VCaP (cell line): ENCODE data around the gene ARHGAP42.
"Not testable (repeated sequence)": the region's sequence is repeated elsewhere in the genome, so short reads cannot be mapped to it uniquely, and the experiment has no call there.

ENCODE experiments used
- H3K27ac ChIP-seq: fragments of 450-650 bp; 2 replicates; pipeline ENCODE4 v1.5.1; 2017
- TF ChIP-seq, protein P1 (sequence below): fragments of 450-650 bp; conservative IDR thresholded peaks from 2 replicates; pipeline ENCODE4 v1.5.1; 2017; ENCODE audit warnings: mild to moderate bottlenecking, moderate library complexity

Gene ARHGAP42

GRCh38 chr11:100646545-100646944 is 40.5 kb upstream of the ARHGAP42 start:
- TF ChIP-seq, protein P1, sequence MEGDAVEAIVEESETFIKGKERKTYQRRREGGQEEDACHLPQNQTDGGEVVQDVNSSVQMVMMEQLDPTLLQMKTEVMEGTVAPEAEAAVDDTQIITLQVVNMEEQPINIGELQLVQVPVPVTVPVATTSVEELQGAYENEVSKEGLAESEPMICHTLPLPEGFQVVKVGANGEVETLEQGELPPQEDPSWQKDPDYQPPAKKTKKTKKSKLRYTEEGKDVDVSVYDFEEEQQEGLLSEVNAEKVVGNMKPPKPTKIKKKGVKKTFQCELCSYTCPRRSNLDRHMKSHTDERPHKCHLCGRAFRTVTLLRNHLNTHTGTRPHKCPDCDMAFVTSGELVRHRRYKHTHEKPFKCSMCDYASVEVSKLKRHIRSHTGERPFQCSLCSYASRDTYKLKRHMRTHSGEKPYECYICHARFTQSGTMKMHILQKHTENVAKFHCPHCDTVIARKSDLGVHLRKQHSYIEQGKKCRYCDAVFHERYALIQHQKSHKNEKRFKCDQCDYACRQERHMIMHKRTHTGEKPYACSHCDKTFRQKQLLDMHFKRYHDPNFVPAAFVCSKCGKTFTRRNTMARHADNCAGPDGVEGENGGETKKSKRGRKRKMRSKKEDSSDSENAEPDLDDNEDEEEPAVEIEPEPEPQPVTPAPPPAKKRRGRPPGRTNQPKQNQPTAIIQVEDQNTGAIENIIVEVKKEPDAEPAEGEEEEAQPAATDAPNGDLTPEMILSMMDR, result no peak

GRCh38 chr11:100647861-100648260 is 39.2 kb upstream of the ARHGAP42 start:
- H3K27ac ChIP-seq, result no peak overlapping the region
- TF ChIP-seq, protein P1, result no peak

More at GRCh38 chr11:100646545-100646944, 40.5 kb upstream of the ARHGAP42 start:
- no peak overlapping the region for H3K27ac ChIP-seq

DNA sequence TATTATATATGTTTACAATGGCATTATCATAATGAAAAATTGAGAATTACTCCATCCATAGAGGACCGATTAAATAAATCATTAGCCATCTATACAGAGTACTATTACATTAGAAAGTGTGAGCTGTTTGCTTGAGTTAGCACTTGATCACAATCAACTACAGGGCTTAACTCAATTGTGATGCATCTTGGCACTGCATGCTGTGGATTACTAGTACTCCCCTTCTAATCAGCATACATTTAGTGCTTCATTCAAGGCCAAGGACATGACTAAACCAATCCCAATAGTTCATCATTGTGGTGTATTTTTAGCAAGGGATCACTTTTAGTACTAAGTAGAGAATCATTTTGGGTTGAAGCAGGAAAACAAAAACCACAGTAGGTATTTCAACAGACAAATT is 23.5 kb upstream of the ARHGAP42 start:
- H3K27ac ChIP-seq, result no peak overlapping the region
- TF ChIP-seq, protein P1, result no peak

- H3K27ac ChIP-seq, result no peak overlapping the region
- TF ChIP-seq, protein P1, result no peak
These were observed 23.1 kb upstream of the ARHGAP42 start for GRCh38 chr11:100663996-100664395.

DNA sequence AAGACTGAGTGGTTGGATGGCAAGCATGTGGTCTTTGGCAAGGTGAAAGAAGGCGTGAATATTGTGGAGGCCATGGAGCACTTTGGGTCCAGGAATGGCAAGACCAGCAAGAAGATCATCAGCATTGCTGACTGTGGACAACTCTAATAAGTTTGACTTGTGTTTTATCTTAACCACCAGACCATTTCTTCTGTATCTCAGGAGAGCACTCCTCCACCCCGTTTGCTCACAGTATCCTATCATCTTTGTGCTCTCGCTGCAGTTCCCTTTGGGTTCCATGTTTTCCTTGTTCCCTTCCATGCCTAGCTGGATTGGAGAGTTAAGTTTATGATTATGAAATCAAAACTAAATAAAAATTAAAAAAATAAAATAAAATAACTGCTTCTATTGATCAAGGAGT is 20.3 kb upstream of the ARHGAP42 start:
- H3K27ac ChIP-seq, result not testable (repeated sequence)

DNA sequence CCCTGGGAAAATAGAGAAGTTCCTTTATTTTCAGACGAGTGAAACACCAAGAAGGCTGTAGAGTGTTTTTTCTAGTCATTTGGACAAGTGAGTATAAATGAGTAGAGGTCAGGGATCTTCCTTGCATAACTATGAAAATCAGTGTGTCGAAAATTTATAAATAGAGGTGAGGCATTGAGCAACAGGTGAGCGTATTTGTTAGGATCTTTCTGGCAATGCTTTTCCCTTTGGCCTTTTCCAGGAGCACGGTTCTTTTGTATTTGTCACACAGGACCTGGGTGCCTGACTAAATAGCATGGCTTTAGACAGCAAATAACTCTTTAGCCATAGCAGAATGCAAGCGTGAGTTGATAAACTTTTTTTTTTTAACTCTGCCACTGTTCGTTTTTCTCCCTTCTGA is 19.6 kb upstream of the ARHGAP42 start:
- TF ChIP-seq, protein P1, result no peak
- no peak overlapping the region for H3K27ac ChIP-seq

DNA sequence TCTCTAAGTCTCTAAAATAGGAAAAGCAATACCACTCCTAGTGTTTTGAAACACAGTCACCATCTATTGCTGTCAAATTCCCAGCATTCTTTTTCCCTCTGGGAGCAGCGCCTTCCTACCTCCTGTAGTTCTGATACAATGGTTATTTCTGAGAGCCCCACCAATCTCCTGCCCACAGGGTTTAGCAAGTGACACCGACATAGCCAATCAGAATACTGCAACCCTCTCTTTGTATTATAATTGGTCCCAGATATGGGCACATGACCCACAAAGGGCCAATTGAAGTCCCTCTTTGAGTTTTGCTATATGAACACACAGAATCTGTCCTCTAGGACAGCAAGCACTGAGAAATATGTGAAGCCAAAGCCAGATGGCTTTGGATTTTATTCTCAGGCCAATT is 16.9 kb upstream of the ARHGAP42 start:
- H3K27ac ChIP-seq, result no peak overlapping the region
- TF ChIP-seq, protein P1, result no peak

- TF ChIP-seq, protein P1, result no peak
- H3K27ac ChIP-seq, result no peak overlapping the region
These were observed 15.6 kb upstream of the ARHGAP42 start for GRCh38 chr11:100671471-100671870.
